Measurements from ENCODE around the gene ZNF674. TPM values are rescaled to one million over a fixed set of nuclear protein-coding genes. Genes with fewer than 3 reads are reported as not detected.

Gene ZNF674
- total RNA-seq: 11.4 TPM

DNA sequence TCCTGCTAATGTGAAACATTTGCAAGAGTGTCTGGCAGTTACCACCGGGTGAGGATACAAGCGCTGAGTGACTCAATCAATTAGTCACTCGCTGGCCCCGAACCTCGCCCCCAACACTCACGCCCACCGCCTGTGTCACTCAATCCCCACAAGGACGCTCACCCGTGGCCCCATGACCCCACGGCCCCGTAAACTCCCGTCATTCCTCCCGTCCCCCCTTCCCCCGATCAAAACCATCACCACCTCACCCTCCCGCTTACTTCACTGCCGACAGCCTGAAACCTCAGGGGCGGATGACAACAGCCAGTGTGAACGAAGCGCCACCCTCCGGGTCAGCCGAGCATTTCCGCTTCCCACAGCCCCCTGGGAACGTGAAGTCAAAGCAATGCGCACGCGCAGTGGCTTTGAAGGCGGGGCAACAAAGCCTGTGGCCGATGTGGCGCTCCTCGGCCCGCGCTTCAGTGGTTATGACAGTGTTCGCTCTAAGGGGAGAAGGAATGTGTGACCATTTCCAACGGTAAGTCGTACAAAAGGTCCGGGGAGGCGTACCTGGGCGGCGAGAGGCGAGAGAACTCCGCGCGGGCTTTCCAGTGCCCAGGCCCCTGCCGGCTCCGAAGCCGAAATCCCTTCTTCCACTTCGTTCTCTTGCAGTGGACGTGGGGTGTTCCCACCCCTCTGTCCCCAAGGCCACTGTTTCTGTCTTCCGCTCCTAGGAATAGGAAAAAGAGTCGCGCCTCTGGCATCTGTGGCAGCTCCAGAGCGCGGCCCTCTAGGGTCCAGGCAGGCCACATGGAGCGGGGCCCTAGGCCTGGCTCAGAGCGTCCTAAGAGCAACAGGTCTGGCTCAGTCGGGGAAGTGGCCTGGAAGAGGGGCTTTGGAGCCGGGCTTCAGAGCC is at the start of gene ZNF674:
TSS of gene ZNF674 (minus strand) at position 311 of the 895 bp plus-strand sequence. CDS start 3,334 bp downstream, outside the sequence.

GRCh38 chrX:46573331-46573891 is 28.2 kb upstream of the ZNF674 start, which contains the start of gene CHST7:
Gene CHST7, plus strand, starts transcription at chrX:46573765. Its CDS starts 167 bp downstream, at chrX:46573932.

Other genes with a start within 250 kb of the ZNF674 start
- gene CHST7, start 28.3 kb upstream of the ZNF674 start, total RNA-seq: 11.2 TPM
- 21.4 TPM for gene SLC9A7, start 213.7 kb upstream of the ZNF674 start, total RNA-seq

Data from camera-type eye (tissue), 1 donor.